HL-60 (cell line): Measurements from ENCODE around the gene AP2A2.

Source experiments
- DNase-seq, 2 experiments: peaks; one replicate each; pipeline ENCODE4 v3.0.0-alpha.2; 2010 to 2020; ENCODE audit warnings: low read depth in 1 of 2, low spot score in 1 of 2
- H3K27ac ChIP-seq: fragments of 250-450 bp; sonication (Bioruptor Pico); replicated peaks from 2 replicates; pipeline ENCODE4 v1.5.1; 2020; ENCODE audit warnings: mild to moderate bottlenecking, moderate library complexity
- H3K27me3 ChIP-seq: fragments of 250-450 bp; sonication (Bioruptor Pico); 2 replicates; pipeline ENCODE4 v1.5.1; 2021; ENCODE audit warnings: mild to moderate bottlenecking, moderate library complexity; ENCODE audit not compliant: insufficient read depth, poor library complexity, severe bottlenecking
- H3K4me3 ChIP-seq: replicated peaks from 2 replicates; pipeline ENCODE4 v1.5.1; 2011; ENCODE audit warnings: mild to moderate bottlenecking, control low read depth, low read length; ENCODE audit not compliant: insufficient read depth
- GABPA ChIP-seq: IDR thresholded peaks from 2 replicates; pipeline ENCODE4 v1.6.1; 2012; ENCODE audit warnings: low read depth
- POLR2AphosphoS5 ChIP-seq: IDR thresholded peaks from 2 replicates; pipeline ENCODE4 v1.6.1; 2012; ENCODE audit warnings: low read depth
- SPI1 ChIP-seq: IDR thresholded peaks from 2 replicates; pipeline ENCODE4 v1.6.1; 2012; ENCODE audit warnings: low read depth, mild to moderate bottlenecking, borderline replicate concordance
- TF ChIP-seq, protein P1 (sequence below): IDR thresholded peaks from one replicate; pipeline ENCODE4 v1.5.1; 2011; ENCODE audit warnings: low read length, control low read depth, inconsistent platforms; ENCODE audit not compliant: insufficient read depth
- TF ChIP-seq, protein P2 (sequence below): IDR thresholded peaks from 2 replicates; pipeline ENCODE4 v1.6.1; 2012; ENCODE audit warnings: low read depth; ENCODE audit not compliant: insufficient replicate concordance

Gene AP2A2

GRCh38 chr11:1043563-1044096, 118.0 kb downstream of the AP2A2 start:
- H3K27ac ChIP-seq = no peak overlapping the region
- no peak for DNase-seq
- TF ChIP-seq, protein P1, sequence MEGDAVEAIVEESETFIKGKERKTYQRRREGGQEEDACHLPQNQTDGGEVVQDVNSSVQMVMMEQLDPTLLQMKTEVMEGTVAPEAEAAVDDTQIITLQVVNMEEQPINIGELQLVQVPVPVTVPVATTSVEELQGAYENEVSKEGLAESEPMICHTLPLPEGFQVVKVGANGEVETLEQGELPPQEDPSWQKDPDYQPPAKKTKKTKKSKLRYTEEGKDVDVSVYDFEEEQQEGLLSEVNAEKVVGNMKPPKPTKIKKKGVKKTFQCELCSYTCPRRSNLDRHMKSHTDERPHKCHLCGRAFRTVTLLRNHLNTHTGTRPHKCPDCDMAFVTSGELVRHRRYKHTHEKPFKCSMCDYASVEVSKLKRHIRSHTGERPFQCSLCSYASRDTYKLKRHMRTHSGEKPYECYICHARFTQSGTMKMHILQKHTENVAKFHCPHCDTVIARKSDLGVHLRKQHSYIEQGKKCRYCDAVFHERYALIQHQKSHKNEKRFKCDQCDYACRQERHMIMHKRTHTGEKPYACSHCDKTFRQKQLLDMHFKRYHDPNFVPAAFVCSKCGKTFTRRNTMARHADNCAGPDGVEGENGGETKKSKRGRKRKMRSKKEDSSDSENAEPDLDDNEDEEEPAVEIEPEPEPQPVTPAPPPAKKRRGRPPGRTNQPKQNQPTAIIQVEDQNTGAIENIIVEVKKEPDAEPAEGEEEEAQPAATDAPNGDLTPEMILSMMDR = no peak
- TF ChIP-seq POLR2AphosphoS5 = no peak
- TF ChIP-seq, protein P2, sequence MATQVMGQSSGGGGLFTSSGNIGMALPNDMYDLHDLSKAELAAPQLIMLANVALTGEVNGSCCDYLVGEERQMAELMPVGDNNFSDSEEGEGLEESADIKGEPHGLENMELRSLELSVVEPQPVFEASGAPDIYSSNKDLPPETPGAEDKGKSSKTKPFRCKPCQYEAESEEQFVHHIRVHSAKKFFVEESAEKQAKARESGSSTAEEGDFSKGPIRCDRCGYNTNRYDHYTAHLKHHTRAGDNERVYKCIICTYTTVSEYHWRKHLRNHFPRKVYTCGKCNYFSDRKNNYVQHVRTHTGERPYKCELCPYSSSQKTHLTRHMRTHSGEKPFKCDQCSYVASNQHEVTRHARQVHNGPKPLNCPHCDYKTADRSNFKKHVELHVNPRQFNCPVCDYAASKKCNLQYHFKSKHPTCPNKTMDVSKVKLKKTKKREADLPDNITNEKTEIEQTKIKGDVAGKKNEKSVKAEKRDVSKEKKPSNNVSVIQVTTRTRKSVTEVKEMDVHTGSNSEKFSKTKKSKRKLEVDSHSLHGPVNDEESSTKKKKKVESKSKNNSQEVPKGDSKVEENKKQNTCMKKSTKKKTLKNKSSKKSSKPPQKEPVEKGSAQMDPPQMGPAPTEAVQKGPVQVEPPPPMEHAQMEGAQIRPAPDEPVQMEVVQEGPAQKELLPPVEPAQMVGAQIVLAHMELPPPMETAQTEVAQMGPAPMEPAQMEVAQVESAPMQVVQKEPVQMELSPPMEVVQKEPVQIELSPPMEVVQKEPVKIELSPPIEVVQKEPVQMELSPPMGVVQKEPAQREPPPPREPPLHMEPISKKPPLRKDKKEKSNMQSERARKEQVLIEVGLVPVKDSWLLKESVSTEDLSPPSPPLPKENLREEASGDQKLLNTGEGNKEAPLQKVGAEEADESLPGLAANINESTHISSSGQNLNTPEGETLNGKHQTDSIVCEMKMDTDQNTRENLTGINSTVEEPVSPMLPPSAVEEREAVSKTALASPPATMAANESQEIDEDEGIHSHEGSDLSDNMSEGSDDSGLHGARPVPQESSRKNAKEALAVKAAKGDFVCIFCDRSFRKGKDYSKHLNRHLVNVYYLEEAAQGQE = no peak
- no peak for TF ChIP-seq SPI1
- no peak for TF ChIP-seq GABPA
- peaks cover 18% of the 10 kb centered on the region for H3K27me3 ChIP-seq
- no peak overlapping the region for H3K4me3 ChIP-seq

DNA sequence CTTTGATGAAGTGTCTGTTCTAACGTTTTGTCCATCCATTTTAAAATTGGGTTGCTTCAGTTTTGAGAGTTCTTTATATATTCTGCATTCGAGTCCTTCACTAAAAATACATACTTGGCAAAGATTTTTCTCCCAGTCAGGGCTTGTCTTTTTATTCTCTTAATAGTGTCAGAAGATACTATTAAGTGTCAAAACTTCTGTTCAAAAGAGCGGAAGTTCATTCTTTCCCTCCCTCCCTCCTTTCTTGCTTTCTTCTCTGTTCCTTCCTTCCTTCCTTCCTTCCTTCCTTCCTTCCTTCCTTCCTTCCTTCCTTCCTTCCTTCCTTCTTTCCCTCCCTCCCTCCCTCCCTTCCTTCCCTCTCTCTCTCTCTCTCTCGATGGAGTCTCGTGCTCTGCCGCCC, 118.5 kb downstream of the AP2A2 start:
- H3K27ac ChIP-seq = no peak overlapping the region
- no peak overlapping the region for H3K4me3 ChIP-seq
- no peak for TF ChIP-seq POLR2AphosphoS5
- TF ChIP-seq, protein P2 = no peak
- no peak for TF ChIP-seq SPI1
- TF ChIP-seq, protein P1 = no peak
- TF ChIP-seq GABPA = no peak
- peaks cover 21% of the 10 kb centered on the region for H3K27me3 ChIP-seq
- no peak for DNase-seq

DNA sequence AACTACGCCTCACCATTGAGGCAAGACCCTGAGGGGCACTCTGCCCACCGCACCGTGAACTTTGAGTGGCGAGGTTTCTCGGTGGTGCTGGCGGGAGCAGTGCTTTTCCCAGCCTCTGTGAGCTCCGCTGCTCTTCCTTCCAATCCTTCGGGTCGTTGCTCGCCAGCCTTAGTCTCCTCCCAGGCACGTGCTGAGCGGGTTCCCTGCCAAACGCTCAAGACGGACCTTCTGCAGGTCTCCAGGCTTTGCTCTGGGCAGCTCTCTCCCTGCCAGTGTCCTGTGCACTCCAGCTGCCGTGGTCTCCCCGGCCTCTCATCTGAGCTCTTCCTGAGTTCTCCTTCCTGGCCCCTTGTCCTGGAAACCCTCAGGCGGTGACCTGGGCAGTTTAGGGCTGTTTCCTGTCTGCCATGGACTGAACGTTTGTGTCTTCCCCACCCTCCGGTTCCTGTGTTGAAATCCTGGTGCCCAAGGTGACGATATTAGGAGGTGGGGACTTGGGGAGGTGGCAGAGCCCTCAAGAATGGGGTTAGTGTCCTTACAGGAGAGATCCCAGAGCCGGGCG, 122.0 kb downstream of the AP2A2 start:
- H3K4me3 ChIP-seq = no peak overlapping the region
- peaks cover 31% of the 10 kb centered on the region for H3K27me3 ChIP-seq
- DNase-seq = no peak
- H3K27ac ChIP-seq = no peak overlapping the region
- no peak for TF ChIP-seq GABPA
- TF ChIP-seq, protein P1 = no peak
- no peak for TF ChIP-seq POLR2AphosphoS5
- no peak for TF ChIP-seq SPI1
- TF ChIP-seq, protein P2 = no peak
